Colonic mucosa (tissue), 4 donors: ENCODE measurements around the gene ADPRM. TPM values are rescaled to one million over a fixed set of nuclear protein-coding genes. Genes with fewer than 3 reads are reported as not detected.

Source experiments
- DNase-seq: peaks from one replicate; pipeline ENCODE4 v3.0.0-alpha.2; 2020
- H3K27ac ChIP-seq: fragments of 200-600 bp; one replicate; pipeline ENCODE4 v1.8.0; 2021
- H3K27me3 ChIP-seq: fragments of 200-600 bp; one replicate; pipeline ENCODE4 v1.8.0; 2021
- H3K36me3 ChIP-seq: fragments of 200-600 bp; one replicate; pipeline ENCODE4 v1.8.0; 2021
- H3K4me1 ChIP-seq: fragments of 200-600 bp; one replicate; pipeline ENCODE4 v1.8.0; 2021; ENCODE audit warnings: mild to moderate bottlenecking
- H3K4me3 ChIP-seq: fragments of 200-600 bp; one replicate; pipeline ENCODE4 v1.8.0; 2021
- H3K9ac ChIP-seq, 2 donors: one replicate each; pipeline ENCODE4 v1.7.0; 2013; ENCODE audit warnings: control low read depth in 2 of 2, low read depth in 2 of 2, low read length in 2 of 2
- H3K9me3 ChIP-seq: fragments of 200-600 bp; one replicate; pipeline ENCODE4 v1.8.0; 2021
- CTCF ChIP-seq: fragments of 200-600 bp; IDR thresholded peaks from one replicate; pipeline ENCODE4 v1.8.0; 2022; ENCODE audit warnings: antibody characterized with exemption, mild to moderate bottlenecking
- intact Hi-C: fragments of 100-400 bp; cut with DNase I; formaldehyde crosslinking; loops from one replicate; pipeline ENCODE4 v1.14.1; 2022
- total RNA-seq, 2 donors: library from RNA; stranded (reverse); fragmentation: NEBNext Ultra II Directional in 1 of 2; extraction: Animal tissue kit (Norgen Biotek cat#: 25700) in 1 of 2; gene quantifications; one replicate each; pipeline ENCODE4 v1.2.1, GENCODE V29; 2021
- donor health status: healthy.
- donor health status: DM: no; HTN: no; CAD: no.
- donor health status: DM: no; HTN: no; CAD: no.

ADPRM gene
- total RNA-seq, 2 donors from 2014 or later: 4.1 to 7.7 TPM

GRCh38 chr17:10652984-10653659 lies 44.3 kb upstream of the ADPRM start:
- Histone ChIP-seq H3K27ac (no peak overlapping the region), H3K4me3 (no peak overlapping the region), H3K36me3 (no peaks in the 10 kb centered on the region), H3K27me3 (no peaks in the 10 kb centered on the region), H3K9me3 (no peaks in the 10 kb centered on the region), H3K9ac (no peak overlapping the region), H3K4me1 (no peaks in the 10 kb centered on the region)
- DNase-seq: no peak
- no peak for TF ChIP-seq CTCF
- intact Hi-C loops: no loop called here

- H3K9ac ChIP-seq: no peak overlapping the region
- no peak overlapping the region for H3K27ac ChIP-seq
- no peak overlapping the region for H3K4me3 ChIP-seq
- no peaks in the 10 kb centered on the region for H3K4me1 ChIP-seq
- TF ChIP-seq CTCF: no peak
- intact Hi-C loops: no loop called here
- H3K27me3 ChIP-seq: no peaks in the 10 kb centered on the region
- no peaks in the 10 kb centered on the region for H3K36me3 ChIP-seq
- H3K9me3 ChIP-seq: no peaks in the 10 kb centered on the region
- no peak for DNase-seq
Measured at GRCh38 chr17:10653987-10654386, 43.4 kb upstream of the ADPRM start.

- H3K4me1 ChIP-seq: no peaks in the 10 kb centered on the region
- no peaks in the 10 kb centered on the region for H3K36me3 ChIP-seq
- no peaks in the 10 kb centered on the region for H3K27me3 ChIP-seq
- H3K9ac ChIP-seq: no peak within 1 kb of the TSS
- no peak within 1 kb of the TSS for H3K27ac ChIP-seq
- DNase-seq: no peak
- intact Hi-C loops: no loop called here
- H3K4me3 ChIP-seq: no peak within 1 kb of the TSS
- no peak for TF ChIP-seq CTCF
- H3K9me3 ChIP-seq: no peaks in the 10 kb centered on the region
Measured at GRCh38 chr17:10657148-10657547, 40.2 kb upstream of the ADPRM start, which contains the start of gene MYH3. MYH3 (minus strand) TSS chr17:10657309; CDS start chr17:10655064, 2,245 bp downstream.

GRCh38 chr17:10657879-10658278 lies 39.5 kb upstream of the ADPRM start:
- intact Hi-C loops: no loop called here
- H3K27me3 ChIP-seq: no peaks in the 10 kb centered on the region
- H3K36me3 ChIP-seq: no peaks in the 10 kb centered on the region
- H3K4me1 ChIP-seq: no peaks in the 10 kb centered on the region
- H3K9ac ChIP-seq: no peak overlapping the region
- no peak for DNase-seq
- H3K9me3 ChIP-seq: no peaks in the 10 kb centered on the region
- H3K27ac ChIP-seq: no peak overlapping the region
- no peak for TF ChIP-seq CTCF
- no peak overlapping the region for H3K4me3 ChIP-seq

GRCh38 chr17:10661437-10661836 lies 36.0 kb upstream of the ADPRM start:
- intact Hi-C loops: no loop called here
- Histone ChIP-seq H3K27me3 (no peaks in the 10 kb centered on the region), H3K4me3 (no peak overlapping the region), H3K4me1 (no peaks in the 10 kb centered on the region), H3K9ac (no peak overlapping the region), H3K9me3 (no peaks in the 10 kb centered on the region), H3K27ac (no peak overlapping the region), H3K36me3 (no peaks in the 10 kb centered on the region)
- DNase-seq: no peak
- TF ChIP-seq CTCF: no peak
